ENCODE data around the gene STX17.

GRCh38 chr9:99873531-99873930, 32.9 kb upstream of the STX17 start:
- TF ChIP-seq TCF4 (CRISPR knock-in tag; IDR thresholded peaks at IDR 0.05; ENCODE audit: borderline replicate concordance) (no peak), PATZ1 (CRISPR knock-in tag; IDR thresholded peaks at IDR 0.05; ENCODE audit: borderline replicate concordance) (no peak)

Measured in SK-N-SH treated with all-trans-retinoic acid at 6 μM for 48 hours (cell line).